ENCODE measurements around the gene KIR2DL3. TPM values are rescaled to one million over a fixed set of nuclear protein-coding genes. Genes with fewer than 3 reads are reported as not detected.
"Not testable (repeated sequence)": the region's sequence is repeated elsewhere in the genome, so short reads cannot be mapped to it uniquely, and the experiment has no call there.

Gene KIR2DL3
- total RNA-seq, 1 experiment from 2014 or later, result not detected

DNA sequence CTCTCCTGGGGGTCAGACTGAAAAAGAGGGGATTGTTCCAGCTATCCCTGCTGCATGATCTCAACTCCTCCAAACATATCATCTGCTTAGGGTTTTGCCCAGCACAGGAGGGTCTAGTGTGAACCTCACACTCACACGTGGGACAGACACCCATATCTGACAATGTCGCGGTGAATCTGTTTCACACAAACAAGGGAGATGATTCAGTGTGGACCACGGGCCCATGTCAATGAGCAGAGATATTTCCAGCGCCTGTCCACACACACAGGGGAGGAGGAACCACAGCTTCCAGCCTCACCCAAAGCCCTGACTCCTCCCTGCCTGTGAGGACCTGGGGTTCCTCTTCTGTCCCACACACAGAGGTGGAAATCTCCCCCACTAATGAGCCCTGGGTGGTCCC, 43.7 kb upstream of the KIR2DL3 start:
- no peaks in the 10 kb centered on the region for H3K36me3 Mint-ChIP-seq (ENCODE audit: insufficient read depth, unreplicated experiment)
- H3K9me3 Mint-ChIP-seq (ENCODE audit: unreplicated experiment), result no peaks in the 10 kb centered on the region
- intact Hi-C loops (cut with micrococcal nuclease; ENCODE audit: unreplicated experiment), result no loop called here
- no peak for DNase-seq
- Histone ChIP-seq H3K4me3 (ENCODE audit: low read depth, low read length) (no peak overlapping the region), H3K4me1 (no peaks in the 10 kb centered on the region), H3K36me3 (ENCODE audit: control insufficient read depth, insufficient read depth, low read length) (no peaks in the 10 kb centered on the region), H3K9me3 (no peaks in the 10 kb centered on the region), H3K27me3 (replicated peaks; ENCODE audit: control insufficient read depth, insufficient read depth, low read length) (no peaks in the 10 kb centered on the region; the same call in 1 of the 2 replicates)
- POLR2A ChIA-PET, result no interaction called here
- TF ChIP-seq, protein P1, sequence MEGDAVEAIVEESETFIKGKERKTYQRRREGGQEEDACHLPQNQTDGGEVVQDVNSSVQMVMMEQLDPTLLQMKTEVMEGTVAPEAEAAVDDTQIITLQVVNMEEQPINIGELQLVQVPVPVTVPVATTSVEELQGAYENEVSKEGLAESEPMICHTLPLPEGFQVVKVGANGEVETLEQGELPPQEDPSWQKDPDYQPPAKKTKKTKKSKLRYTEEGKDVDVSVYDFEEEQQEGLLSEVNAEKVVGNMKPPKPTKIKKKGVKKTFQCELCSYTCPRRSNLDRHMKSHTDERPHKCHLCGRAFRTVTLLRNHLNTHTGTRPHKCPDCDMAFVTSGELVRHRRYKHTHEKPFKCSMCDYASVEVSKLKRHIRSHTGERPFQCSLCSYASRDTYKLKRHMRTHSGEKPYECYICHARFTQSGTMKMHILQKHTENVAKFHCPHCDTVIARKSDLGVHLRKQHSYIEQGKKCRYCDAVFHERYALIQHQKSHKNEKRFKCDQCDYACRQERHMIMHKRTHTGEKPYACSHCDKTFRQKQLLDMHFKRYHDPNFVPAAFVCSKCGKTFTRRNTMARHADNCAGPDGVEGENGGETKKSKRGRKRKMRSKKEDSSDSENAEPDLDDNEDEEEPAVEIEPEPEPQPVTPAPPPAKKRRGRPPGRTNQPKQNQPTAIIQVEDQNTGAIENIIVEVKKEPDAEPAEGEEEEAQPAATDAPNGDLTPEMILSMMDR (IDR thresholded peaks at IDR 0.05; ENCODE audit: insufficient read depth in 1 of 2, low read depth in 1 of 2, low read length in 1 of 2, severe bottlenecking in 1 of 2, unreplicated experiment in 1 of 2), result no peak
- H3K27me3 Mint-ChIP-seq (ENCODE audit: insufficient read depth, unreplicated experiment), result peaks cover 31% of the 10 kb centered on the region
- H3K4me1 Mint-ChIP-seq (ENCODE audit: low read depth, unreplicated experiment), result no peaks in the 10 kb centered on the region
- no peak overlapping the region for H3K4me3 Mint-ChIP-seq (ENCODE audit: unreplicated experiment)
- BruUV-seq (replicated peaks), result no TSS peak
- no peak overlapping the region for H3K27ac Mint-ChIP-seq (ENCODE audit: unreplicated experiment)
- CTCF ChIA-PET, result interaction anchor here (0.7 kb wide), 1 partner anchor 36 kb away, joined by 4 read pairs; no protein-coding TSS in a partner anchor

DNA sequence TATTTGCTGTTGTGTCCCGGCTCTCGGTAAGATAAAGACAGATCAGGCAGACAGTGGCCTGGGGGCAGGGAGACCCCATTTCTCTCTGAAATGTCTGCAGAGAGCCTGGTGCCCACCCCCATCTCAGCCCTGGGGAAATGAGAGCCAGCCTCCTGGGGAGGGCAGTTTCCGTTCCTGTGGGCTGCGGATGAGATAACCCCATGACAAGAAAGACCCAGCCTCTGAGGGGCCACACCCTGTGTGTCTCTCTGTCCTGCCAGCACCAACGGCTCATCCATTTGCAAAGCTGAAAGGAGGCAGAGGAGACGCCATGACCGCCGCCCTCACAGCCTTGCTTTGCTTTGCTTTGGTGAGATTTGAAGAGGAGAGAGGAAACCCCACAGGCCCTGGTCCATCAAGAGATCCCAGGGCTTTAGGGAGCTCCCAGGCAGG, 42.2 kb upstream of the KIR2DL3 start:
- H3K27me3 Mint-ChIP-seq (ENCODE audit: insufficient read depth, unreplicated experiment), result peaks cover 32% of the 10 kb centered on the region
- no peaks in the 10 kb centered on the region for H3K9me3 Mint-ChIP-seq (ENCODE audit: unreplicated experiment)
- intact Hi-C loops (cut with micrococcal nuclease; ENCODE audit: unreplicated experiment), result no loop called here
- ChIA-PET POLR2A (no interaction called here), CTCF (no interaction called here)
- DNase-seq, result no peak
- H3K4me3 ChIP-seq (ENCODE audit: low read depth, low read length), result no peak overlapping the region
- TF ChIP-seq, protein P1 (IDR thresholded peaks at IDR 0.05; ENCODE audit: insufficient read depth in 1 of 2, low read depth in 1 of 2, low read length in 1 of 2, severe bottlenecking in 1 of 2, unreplicated experiment in 1 of 2), result no peak
- no peak overlapping the region for H3K4me3 Mint-ChIP-seq (ENCODE audit: unreplicated experiment)
- no peaks in the 10 kb centered on the region for H3K36me3 Mint-ChIP-seq (ENCODE audit: insufficient read depth, unreplicated experiment)
- H3K4me1 Mint-ChIP-seq (ENCODE audit: low read depth, unreplicated experiment), result no peaks in the 10 kb centered on the region
- no peaks in the 10 kb centered on the region; the same call in 1 of the 2 replicates for H3K27me3 ChIP-seq (replicated peaks; ENCODE audit: control insufficient read depth, insufficient read depth, low read length)
- H3K36me3 ChIP-seq (ENCODE audit: control insufficient read depth, insufficient read depth, low read length), result no peaks in the 10 kb centered on the region
- no TSS peak for BruUV-seq (replicated peaks)
- no peaks in the 10 kb centered on the region for H3K4me1 ChIP-seq
- H3K9me3 ChIP-seq, result no peaks in the 10 kb centered on the region
- H3K27ac Mint-ChIP-seq (ENCODE audit: unreplicated experiment), result no peak overlapping the region

DNA sequence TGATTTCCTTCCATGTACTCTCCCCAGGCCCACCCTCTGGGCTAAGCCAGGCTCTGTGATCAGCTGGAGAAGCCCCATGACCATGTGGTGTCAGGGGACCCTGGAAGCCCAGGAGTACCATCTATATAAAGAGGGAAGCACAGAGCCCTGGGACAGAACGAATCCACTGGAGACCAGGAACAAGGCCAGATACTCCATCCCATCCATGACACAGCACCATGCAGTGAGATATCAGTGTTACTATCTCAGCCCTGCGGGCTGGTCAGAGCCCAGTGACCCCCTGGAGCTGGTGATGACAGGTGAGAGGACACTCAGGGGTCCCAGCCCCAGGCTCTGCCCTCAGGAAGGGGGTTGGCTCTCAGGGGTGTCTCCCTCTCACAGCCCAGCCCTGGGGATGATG, 41.5 kb upstream of the KIR2DL3 start:
- no TSS peak for BruUV-seq (replicated peaks)
- H3K4me3 ChIP-seq (ENCODE audit: low read depth, low read length), result no peak overlapping the region
- CTCF ChIA-PET, result no interaction called here
- H3K27me3 Mint-ChIP-seq (ENCODE audit: insufficient read depth, unreplicated experiment), result peaks cover 28% of the 10 kb centered on the region
- no peaks in the 10 kb centered on the region; the same call in 1 of the 2 replicates for H3K27me3 ChIP-seq (replicated peaks; ENCODE audit: control insufficient read depth, insufficient read depth, low read length)
- intact Hi-C loops (cut with micrococcal nuclease; ENCODE audit: unreplicated experiment), result no loop called here
- H3K4me1 Mint-ChIP-seq (ENCODE audit: low read depth, unreplicated experiment), result no peaks in the 10 kb centered on the region
- no peaks in the 10 kb centered on the region for H3K36me3 ChIP-seq (ENCODE audit: control insufficient read depth, insufficient read depth, low read length)
- H3K9me3 Mint-ChIP-seq (ENCODE audit: unreplicated experiment), result no peaks in the 10 kb centered on the region
- no peak overlapping the region for H3K4me3 Mint-ChIP-seq (ENCODE audit: unreplicated experiment)
- no peak for DNase-seq
- POLR2A ChIA-PET, result no interaction called here
- H3K4me1 ChIP-seq, result no peaks in the 10 kb centered on the region
- H3K9me3 ChIP-seq, result no peaks in the 10 kb centered on the region
- H3K27ac Mint-ChIP-seq (ENCODE audit: unreplicated experiment), result no peak overlapping the region
- TF ChIP-seq, protein P1 (IDR thresholded peaks at IDR 0.05; ENCODE audit: insufficient read depth in 1 of 2, low read depth in 1 of 2, low read length in 1 of 2, severe bottlenecking in 1 of 2, unreplicated experiment in 1 of 2), result no peak
- no peaks in the 10 kb centered on the region for H3K36me3 Mint-ChIP-seq (ENCODE audit: insufficient read depth, unreplicated experiment)

DNA sequence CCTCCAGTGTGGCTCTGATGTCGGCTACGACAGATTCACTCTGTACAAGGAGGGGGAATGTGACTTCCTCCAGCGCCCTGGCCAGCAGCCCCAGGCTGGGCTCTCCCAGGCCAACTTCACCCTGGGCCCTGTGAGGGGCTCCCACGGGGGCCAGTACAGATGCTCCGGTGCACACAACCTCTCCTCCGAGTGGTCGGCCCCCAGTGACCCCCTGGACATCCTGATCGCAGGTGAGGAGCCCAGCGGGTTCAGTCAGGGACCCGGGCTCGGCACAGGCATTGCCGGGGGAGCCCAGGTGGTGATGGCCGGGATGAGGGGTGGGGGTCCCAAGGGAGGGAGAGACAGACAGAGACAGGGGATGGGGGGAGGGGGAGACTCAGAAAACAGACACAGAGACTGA, 40.6 kb upstream of the KIR2DL3 start:
- DNase-seq; H3K4me3 ChIP-seq (ENCODE audit: low read depth, low read length); POLR2A ChIA-PET; BruUV-seq (replicated peaks); H3K4me1 Mint-ChIP-seq (ENCODE audit: low read depth, unreplicated experiment); H3K27me3 ChIP-seq (replicated peaks; ENCODE audit: control insufficient read depth, insufficient read depth, low read length); CTCF ChIA-PET; H3K9me3 Mint-ChIP-seq (ENCODE audit: unreplicated experiment); H3K9me3 ChIP-seq; H3K36me3 ChIP-seq (ENCODE audit: control insufficient read depth, insufficient read depth, low read length); H3K36me3 Mint-ChIP-seq (ENCODE audit: insufficient read depth, unreplicated experiment); H3K4me1 ChIP-seq; H3K4me3 Mint-ChIP-seq (ENCODE audit: unreplicated experiment); H3K27ac Mint-ChIP-seq (ENCODE audit: unreplicated experiment); intact Hi-C loops (cut with micrococcal nuclease; ENCODE audit: unreplicated experiment): not testable (repeated sequence)
- peaks cover 28% of the 10 kb centered on the region for H3K27me3 Mint-ChIP-seq (ENCODE audit: insufficient read depth, unreplicated experiment)
